Thyroid gland (tissue), 4 donors: ENCODE measurements around the gene SLC2A13.

Experiments
- CTCF ChIP-seq, 6 experiments: fragments of 200-600 bp in 3 of 6; fragments of 450-650 bp in 3 of 6; sonication (generic) in 3 of 6; IDR thresholded peaks; one replicate each; pipeline ENCODE4 v1.5.1; 2016 to 2019; ENCODE audit warnings: antibody characterized with exemption in 6 of 6, mild to moderate bottlenecking in 2 of 6, inconsistent platforms in 1 of 6, moderate library complexity in 1 of 6
- POLR2A ChIP-seq, 2 donors: fragments of 450-650 bp; IDR thresholded peaks; one replicate each; pipeline ENCODE4 v1.6.1; 2017; ENCODE audit warnings: antibody characterized with exemption in 2 of 2, mild to moderate bottlenecking in 2 of 2, moderate library complexity in 1 of 2

DNA sequence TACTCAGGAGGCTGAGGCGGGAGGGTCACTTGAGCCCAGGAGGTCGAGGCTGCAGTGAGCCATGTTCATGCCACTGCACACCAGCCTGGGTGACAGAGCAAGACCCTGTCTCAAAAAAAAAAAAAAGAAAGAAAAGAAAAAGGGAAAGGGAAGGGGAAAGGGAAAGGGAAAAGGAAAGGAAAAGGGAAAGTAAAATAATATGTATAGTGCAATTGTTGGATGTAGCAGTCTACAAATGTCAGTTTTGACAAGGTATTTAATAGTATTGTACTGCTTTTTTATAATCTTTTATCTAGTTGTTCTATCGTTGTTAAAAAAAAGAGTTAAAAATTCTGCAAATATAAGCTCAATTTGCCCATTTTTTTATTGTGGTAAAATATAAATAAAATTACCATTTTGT lies 67.3 kb downstream of the SLC2A13 start:
- TF ChIP-seq CTCF (IDR thresholded peaks at IDR 0.05) (no peak), POLR2A (IDR thresholded peaks at IDR 0.05) (no peak)
